GM18511 (cell line): ENCODE data around the gene ZNF503.
A peak's percentile ranks its signal among the peaks of the same experiment; 100 is the strongest.
"Not testable (repeated sequence)": the region's sequence is repeated elsewhere in the genome, so short reads cannot be mapped to it uniquely, and the experiment has no call there.

Experiments used
- ATAC-seq: cut with Tn5 transposase; IDR thresholded peaks from one replicate; pipeline ENCODE4 v1.9.1; 2021; ENCODE audit warnings: mild to moderate bottlenecking, moderate library complexity; ENCODE audit not compliant: unreplicated experiment

Gene ZNF503

DNA sequence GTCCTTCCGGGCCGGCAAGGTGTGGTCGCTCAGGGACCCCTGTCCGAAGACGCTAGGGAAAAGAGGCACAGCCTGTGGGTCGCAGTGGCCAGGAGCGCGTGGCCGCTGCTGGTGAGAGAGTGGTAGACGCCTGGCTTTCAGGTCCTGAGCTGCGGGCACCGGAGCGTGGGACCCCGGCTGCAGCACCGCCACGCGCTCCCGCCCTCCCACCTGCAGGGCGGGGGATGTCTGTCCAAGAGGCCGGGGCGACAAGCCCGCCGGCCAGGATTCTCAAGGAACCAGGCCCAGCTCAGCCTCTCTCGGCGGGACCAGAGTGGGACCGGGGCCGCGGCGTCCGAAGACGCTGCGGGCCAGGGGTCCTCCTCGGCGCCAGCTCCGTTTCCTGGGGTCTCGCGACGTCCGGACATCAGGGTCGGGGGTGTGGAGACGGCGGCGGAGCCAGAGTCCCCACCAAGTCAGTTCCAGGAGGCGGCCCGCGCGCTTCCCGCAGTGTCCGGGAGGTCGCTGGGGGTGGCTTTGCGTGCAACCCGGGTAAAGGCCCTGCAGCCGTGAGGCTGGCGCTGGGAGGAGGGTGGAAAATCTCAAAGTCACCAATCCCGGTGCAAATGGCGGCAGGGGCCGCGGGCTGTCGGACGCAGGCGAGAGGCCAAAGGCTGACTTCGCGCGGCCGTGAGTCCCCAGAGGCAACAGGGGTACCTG is 5.5 kb downstream of the ZNF503 start:
- ATAC-seq: no peak

DNA sequence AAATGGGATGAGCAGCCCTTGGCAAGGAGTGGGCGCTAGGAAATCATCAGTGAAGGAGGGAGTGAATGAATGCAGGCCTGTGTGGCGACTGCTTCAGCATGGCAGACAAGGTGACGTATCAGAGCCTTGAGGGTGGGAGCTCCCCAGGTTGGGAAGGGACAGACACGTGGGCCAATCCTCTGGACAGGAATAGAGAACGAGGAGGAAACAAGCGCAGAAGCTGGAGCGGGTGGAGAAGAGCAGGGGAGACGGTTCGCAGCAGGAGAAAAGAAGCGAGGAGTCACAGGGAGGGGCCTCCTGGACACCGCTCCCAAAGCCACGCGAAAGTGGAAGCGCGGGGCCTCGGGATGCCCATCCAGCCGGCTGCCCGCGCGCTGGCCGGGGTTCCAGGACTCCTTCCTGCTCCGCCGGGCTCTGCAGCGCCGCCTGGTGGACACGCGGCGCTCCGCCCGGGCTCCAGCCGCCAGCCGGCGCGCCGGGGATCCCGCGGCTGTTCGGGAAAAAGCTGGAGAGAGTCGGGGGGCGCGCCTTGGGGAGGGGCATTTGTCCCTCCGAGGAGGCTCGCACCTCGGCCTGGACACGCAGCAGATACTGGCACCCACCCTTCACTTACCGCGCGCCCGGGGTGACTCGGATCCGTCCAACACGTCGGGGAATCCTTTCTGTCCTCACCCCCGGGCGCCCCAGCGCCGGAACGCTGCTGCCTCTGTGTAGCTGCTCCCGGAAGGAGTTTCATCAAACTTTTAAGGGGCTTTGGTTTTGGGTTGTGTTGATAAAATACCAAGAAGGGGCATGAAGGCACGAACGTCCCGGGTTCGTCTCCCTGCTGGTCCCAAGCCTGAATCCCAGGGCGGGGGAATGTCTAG is 6.3 kb downstream of the ZNF503 start:
- ATAC-seq: no peak

DNA sequence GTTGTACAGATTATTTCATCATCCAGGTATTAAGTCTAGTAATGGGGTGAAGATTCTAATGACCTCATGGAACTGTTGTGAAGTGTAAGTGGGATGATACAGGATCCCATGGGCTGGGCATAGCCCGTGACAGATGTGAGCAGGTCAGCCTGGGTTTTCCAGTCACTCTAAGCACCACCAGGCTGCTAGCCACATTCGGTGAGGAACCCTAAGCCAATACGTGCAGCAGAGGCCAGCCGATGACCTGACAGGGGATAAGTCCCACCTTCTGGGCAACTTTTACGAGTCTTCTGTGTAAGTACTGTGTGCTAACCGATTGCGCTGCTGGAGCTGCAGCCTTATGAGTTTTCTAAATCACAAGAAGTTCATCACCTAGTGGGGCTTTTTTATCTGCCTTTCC is 7.3 kb downstream of the ZNF503 start:
- ATAC-seq: no peak

DNA sequence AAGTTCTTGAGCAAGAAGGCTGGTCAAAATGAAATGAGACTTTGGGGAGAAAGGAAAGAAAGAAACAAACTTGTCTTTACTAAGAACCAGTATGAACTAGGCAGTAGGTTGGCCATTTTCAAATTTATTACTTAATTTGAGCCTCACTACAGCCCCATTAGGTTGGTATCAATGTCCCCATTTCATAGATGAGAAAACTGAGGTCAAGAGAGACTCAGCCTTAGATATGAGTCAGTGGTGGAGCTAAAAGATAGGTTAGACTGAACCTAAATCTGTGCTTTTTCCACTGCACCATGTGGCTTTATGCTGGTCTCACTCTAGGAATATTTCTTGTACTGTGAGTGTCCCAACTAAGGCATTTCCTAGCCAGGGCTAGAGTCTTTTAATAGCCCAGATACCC is 8.8 kb downstream of the ZNF503 start:
- no peak for ATAC-seq

DNA sequence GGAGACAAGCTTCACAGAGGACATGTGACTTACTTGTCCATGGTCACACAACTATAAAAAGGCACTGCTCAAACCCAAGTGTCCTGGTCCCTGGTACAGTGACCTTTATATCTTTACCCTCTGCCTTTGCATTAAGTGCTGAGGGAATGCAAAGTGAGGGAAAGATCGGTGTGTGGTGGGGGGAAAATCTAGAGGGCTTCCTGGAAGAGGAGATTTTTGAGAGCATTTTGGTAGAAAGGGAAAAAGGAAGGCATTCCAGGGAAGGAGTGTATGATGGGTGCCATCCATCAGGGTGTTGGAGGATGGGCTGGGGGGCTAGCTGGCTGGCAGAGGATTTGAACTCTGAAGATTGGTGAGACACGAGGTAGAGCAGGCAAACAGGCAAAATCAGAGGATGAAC is 9.3 kb downstream of the ZNF503 start:
- no peak for ATAC-seq

DNA sequence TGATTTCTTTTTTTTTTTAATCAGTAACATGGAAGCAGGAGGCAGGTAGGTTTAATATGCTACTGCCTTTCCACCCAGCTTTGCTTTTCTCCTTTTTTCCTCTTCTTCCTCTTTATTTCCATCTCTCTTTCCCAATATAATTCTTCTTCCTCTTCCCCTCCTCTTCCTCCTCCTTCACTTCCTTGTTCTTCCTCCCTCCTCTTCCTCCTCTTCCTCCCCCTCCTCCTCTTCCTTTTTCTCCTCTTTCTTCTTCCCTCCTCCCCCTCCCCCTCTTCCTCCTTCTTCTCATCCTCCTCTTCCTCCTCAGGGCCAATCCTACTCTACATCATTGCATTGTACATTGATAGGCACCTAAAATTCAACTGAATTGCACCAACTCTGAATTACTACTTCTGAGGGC is 11.4 kb downstream of the ZNF503 start:
- no peak for ATAC-seq

DNA sequence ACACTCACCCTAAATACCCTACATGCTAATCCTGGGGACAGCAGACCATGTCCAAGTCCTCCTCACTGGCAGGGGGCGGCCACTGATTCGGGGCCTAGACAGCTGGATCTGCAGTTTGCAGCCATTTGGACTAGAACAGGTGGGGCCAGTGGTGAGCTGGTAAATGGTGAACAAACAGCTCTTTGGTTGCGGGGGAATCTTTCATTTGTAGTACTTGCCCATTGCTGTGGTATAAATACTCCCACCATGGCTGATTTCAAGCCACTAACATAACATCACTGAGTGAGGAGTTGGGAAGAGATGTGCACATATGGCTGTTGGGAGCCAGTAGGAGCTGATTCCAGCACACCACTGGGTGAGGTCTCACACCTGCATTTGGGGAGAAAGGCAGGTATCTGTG is 13.5 kb downstream of the ZNF503 start:
- ATAC-seq: no peak

DNA sequence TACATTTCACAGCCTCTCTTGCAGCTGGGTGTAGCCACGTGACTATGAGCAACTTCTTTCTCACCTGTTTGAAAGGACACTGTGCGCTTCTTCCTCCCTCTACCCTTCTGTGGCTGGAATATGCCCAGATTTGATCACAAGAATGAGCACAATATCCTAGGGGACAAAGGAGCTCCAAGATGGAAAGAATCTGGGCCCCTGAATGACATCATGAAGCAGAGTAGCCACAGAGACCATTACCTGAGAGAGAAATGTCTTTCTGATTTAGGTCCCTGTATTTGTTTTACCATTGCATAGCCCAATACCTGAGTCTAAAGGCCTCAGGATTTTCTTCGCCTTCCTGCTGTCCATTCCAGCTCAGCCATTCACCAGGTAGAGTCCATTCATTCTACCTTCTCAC is 15.4 kb downstream of the ZNF503 start:
- no peak for ATAC-seq

DNA sequence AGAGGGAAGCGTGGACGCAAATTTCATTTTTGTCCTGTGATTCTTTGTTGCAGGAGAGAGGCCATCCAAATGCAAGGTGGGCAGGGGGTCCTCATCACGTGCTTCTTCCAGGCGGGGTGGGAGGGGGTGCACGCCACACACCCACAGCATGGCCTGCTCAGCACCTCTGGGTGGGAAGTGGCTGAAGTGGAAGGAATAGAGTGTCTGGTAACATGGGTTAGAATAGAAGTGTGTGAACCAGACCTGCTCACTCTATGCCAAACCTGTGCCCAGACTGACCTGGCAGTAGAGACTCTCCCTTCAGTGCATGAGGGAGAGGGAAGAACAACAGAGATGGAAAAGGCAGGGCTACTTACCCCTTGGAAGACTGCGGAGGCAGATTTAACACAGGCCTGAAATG is 21.7 kb downstream of the ZNF503 start:
- no peak for ATAC-seq

DNA sequence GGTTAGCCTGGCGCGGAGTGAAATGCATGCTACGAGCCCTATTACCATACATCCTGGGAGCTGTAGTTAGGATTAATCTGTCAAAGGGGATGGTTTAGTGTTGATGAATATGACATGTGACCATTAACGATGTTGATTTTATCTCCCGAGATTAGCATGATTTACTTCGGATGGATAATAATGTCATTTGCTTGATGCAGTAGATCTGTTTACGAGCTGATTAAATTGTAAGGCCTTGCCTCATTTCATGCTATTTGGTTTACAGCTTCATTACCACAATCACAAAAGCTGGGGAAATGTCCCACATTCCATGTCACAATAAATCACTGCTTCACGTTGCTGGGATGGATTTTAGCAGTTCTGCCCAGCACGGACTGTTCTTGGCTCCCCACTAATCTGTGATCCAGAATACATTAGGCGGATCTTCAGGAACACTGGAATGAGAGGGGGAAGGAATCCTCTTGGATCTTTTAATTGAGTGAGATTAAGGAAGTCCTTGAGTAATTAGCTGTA is 22.3 kb downstream of the ZNF503 start:
- no peak for ATAC-seq

DNA sequence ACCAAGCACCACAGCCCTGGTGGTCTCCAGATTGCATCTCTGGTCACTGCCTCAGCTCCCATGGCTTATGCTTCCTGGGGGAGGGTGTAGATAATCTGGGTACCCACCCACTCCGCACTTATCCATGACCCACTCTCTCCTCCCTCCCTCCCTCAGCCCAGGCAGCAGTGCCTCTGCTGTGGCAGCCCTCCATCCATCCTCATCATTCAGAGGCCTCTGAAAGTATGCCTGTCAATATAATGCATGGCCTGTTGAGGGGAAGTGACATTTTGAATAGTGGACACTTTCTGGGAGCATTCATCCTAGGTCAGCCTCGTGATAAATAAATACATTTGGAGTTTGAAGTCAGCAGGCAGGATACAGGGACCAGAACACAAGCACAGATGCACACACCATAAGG is 23.2 kb downstream of the ZNF503 start:
- ATAC-seq: no peak

DNA sequence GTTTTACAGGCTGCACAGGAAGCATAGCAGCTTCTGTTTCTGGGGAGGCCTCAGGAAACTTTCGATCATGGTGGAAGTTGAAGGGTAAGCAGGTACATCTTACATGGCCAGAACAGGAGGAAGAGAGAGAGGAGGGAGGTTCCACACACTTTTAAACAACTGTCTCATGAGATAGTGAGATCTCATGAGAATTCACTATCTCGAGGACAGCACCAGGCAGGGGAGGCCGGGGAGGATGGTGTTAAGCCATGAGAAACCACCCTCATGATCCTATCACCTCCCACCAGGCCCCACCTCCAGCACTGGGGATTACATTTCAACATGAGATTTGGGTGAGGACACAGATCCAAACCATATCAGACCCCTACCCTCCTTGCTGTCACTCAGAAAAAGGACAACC is 23.7 kb downstream of the ZNF503 start:
- no peak for ATAC-seq

DNA sequence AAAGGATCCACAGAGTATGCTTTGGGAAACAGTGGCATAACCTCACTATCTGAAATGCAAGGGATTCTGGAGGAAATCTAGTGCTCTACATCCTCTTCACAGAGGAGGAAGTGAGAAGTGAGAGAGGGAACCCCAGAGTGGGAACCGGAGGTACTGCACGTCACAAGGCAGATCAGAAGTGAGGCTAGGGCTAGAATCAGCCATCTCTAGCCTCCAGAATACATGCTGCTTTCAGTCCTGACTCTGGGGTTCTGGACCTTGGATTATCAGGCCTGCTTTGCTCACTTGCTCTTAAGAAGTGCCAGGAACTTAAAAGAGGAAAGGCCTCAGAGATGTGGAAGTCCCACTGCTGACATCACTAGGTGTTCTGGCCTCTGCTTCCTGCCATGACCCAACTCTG is 25.7 kb downstream of the ZNF503 start:
- peak; percentile 97 for ATAC-seq

DNA sequence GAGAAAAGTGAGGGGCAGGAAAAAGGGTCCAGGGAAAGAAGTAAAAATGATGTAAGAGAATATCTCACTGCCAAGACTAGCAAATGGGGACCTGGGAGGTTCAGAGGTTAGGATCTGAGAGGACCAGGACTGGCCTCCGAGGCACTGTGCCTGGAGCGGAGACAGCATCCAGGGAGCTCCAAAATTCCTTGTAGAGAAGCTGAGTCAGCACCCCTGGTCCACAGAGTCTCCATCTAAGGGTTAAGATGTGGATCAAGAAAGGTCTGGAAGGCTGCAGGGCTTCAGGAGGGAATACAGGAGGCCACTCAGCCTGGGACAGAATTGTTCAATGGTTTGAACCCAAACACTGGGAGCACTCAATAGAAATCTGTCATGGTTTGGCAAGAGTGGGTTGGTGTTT is 30.6 kb downstream of the ZNF503 start:
- ATAC-seq: no peak

DNA sequence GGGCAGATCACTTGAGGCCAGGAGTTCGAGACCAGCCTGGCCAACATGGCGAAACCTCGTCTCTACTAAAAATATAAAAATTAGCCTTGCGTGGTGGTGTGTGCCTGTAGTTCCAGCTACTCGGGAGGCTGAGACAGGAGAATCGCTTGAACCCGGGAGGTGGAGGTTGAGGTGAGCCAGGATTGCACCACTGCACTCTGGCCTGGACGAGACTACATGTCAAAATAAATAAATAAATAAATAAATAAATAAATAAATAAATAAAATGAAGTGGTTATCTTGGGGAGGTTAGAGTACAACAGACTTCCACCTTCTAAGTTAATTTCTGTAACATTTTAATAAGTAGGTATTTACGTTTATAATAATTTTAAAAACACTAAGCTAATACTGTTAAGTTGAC is 31.7 kb downstream of the ZNF503 start:
- ATAC-seq: not testable (repeated sequence)

DNA sequence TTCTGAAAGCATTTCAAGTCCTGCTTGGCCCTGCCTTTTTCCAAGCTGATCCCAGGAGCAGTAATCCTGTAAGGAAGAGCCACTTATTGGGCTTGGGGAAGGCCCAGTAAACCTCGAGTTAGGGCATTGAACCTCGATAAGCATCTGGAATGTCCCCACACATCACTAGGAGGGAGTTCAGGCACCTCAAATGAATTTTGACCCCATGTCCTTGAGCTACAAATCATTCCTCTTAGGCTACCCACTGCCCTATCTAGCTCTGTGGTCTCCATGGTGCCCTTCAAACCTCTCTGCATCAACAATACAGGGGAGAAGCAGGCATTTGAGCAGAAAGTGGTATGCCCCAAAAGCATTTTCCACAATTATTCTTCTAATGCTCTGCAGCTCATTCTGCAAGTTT is 33.7 kb downstream of the ZNF503 start:
- no peak for ATAC-seq

DNA sequence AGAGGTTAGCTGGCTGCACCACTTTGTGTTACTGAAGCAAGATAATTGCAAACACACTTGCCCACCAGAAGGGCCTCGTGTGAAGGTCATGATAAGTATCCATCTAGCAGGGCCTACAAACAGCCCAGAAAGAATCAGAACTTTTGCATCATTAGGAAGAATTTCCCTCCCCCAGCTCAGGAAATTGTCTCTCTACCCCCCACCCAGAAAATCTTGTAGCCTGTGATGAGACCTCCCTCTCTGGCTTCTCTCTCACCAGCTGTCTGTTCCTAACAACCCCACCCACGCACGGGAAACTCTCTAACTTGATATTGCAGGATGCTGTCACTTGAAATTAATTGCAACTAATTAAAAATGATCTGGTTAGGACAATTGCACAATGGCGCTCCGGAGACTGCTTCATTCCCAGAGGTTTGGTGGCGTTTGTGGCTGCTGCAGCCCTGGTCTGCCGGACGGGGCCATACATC is 34.5 kb downstream of the ZNF503 start:
- ATAC-seq: no peak

DNA sequence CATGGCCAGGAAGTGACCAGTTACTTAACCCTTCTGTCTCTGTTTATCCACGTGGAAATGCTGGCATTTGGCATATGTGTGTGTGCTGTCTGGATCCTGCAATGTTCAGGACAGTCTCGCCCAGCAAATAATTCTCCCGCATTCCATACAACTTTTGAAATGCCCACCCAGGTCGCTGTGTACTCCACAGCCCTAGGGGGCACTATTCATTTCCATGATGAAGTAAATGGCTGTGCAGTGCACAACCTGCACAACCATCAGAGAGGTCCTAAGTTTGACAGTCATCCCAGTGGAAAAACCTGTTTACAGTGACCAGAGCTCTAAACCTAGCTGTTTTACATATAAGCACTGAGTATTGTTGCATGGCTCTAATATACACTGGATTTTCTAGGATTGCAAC is 38.1 kb downstream of the ZNF503 start:
- no peak for ATAC-seq

DNA sequence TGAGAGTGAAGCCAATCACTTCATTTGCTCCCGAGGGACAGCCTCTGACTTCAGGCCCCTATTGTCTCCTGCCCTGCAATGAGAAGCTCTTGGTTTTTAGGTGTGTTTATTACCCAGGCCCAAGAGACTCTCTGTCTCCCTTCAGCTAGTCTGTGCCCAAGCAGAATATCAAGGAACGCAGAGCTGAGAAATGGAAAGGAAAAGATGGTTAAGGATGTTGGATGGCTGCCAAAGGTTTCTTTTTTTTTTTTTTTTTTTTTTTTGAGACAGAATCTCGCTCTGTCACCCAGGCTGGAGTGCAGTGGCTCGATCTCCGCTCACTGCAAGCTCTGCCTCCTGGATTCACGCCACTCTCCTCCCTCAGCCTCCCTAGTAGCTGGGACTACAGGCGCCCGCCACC is 41.7 kb downstream of the ZNF503 start:
- ATAC-seq: not testable (repeated sequence)

DNA sequence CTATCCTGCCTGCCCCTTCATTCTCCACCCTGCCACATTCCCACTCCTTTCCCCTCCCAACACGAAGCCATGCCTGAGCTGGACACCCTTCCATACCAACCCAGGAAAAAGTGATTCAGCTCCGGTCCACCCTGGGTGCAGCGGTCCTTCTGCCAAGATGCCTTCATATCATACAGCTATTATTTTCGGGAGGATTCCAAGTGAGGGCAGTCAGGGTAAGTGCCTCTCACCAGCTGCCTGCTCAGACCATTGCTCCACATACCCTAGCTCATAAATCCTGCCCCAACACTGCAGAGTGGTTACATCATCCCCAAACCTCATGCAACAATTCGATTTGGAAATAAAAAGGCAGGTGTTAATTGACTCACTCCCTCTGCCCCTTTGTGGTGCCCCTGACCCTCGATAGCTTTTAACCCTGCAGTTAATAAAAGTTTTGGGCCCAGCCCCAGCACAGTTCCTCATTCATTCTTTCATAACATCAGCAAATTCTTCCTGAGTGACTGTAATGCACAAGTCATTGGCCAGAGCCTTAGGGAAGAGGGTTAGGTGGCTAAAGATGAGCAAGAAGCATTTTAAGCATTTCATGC is 42.6 kb downstream of the ZNF503 start:
- no peak for ATAC-seq

DNA sequence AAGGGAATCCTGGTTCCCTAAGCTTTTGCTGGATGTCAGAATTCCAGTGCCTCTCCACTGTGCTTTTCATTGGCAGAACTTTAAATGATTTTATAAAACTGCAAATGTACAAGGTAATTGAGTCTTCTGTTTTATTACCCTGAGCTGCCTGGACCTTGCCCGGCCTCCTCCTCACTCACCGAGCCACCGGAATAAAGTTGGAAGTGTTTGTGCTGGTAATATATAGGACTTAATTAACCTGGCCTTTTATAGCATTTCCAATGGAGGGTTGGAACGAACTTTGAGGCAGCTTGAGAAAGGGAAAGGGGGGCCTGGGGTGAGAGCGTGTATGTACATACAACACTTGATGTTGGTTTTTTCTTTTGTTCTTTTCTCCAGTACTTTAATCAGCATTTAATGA is 43.4 kb downstream of the ZNF503 start:
- no peak for ATAC-seq

DNA sequence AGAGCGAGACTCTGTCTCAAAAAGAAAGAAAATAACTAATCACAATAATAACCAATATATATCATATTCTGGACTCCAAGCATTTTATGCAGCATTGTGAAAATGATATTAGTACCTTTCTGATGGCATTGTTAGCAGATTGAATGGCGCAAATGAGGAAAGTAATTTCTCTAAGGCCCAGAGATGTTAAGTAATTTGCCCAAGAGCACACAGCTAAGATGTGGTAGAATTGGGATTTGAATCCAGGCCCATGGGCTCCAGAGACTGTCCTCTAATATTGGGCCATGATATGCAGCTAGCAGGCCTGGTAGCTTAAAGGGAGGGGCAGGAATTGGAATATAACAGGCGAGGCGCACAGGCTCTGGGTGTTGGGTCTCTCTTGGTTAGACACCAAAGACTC is 44.1 kb downstream of the ZNF503 start:
- ATAC-seq: no peak
